ENCODE results near the gene STAG3.
"Not testable (repeated sequence)": the region's sequence is repeated elsewhere in the genome, so short reads cannot be mapped to it uniquely, and the experiment has no call there.

The STAG3 gene

DNA sequence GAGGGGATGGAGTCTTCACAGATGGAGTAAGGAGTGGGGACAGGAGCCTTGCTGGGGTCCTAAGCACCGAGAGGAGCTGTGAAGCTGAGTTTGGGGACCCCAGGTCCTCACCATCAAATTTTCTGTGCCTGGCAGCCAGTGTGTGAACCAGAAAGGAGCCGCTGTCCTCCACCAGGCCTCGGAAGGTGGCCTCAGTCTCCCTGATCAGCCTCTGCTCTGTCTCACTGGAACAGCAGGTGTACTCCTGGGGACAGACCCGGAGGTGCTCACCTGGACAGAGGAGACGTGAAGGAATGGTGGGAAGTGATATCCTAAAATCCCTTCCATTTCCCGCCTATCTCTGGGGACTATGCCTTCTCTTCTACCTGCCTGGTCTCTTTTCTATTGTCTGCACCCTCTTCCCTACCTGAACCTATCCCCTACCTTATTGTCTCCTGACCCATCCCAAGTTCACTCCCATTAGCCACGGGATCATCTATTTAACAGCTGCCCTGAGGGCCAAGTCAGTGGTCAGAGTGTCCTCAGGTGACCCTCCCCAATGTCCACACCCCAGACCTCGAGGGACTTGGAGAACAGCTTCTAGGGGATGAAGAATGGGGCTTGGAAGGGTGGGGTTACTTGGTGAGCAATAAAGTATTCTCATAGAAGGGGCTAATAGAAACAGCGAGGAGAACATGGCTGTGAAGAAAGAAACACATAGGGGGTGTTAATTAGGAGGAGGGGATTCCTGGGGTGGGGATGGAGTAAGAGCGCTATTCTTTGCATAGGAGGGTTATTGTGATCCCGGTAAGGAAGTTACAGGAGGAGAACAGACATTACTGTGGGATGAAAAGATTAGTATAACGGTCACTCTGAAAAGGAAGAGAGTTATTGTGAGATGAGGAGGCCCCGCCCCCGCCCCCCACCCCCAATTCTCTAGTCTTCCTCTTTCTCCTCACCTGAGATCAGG is 1.3 kb upstream of the STAG3 start:
- TF ChIP-seq CTCF (IDR thresholded peaks at IDR 0.05; ENCODE audit: low read depth, low read length, missing control alignments) = no peak
- in situ Hi-C loops (cut with HindIII; ENCODE audit: low sequenced_read_pairs) = no loop called here
- no peak for DNase-seq (ENCODE audit: low read depth)
- H3K4me3 ChIP-seq (ENCODE audit: low read depth, low read length) = peak overlapping the region; percentile 84

DNA sequence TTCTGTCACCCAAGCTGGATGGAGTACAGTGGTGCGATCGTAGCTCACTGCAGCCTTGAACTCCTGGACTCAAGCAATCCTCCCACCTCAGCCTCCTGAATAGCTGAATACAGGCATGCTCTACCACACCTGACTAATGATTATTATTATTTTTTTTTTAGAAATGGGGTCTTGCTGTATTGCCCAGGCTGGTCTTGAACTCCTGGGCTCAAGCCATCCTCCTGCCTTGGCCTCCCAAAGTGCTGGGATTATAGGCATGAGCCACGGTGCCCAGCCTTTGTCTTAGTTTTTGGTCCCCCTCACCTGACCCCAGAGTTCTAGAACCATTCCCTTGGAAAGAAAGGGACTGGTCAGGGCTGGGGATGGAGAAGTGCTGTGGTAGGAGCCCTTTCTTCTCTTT is 2.4 kb downstream of the STAG3 start:
- H3K4me3 ChIP-seq (ENCODE audit: low read depth, low read length); in situ Hi-C loops (cut with HindIII; ENCODE audit: low sequenced_read_pairs); DNase-seq (ENCODE audit: low read depth): not testable (repeated sequence)

- in situ Hi-C loops (cut with HindIII; ENCODE audit: low sequenced_read_pairs); DNase-seq (ENCODE audit: low read depth); H3K4me3 ChIP-seq (ENCODE audit: low read depth, low read length): not testable (repeated sequence)
Measured at GRCh38 chr7:100182616-100183015, 4.9 kb downstream of the STAG3 start.

- in situ Hi-C loops (cut with HindIII; ENCODE audit: low sequenced_read_pairs); H3K4me3 ChIP-seq (ENCODE audit: low read depth, low read length); DNase-seq (ENCODE audit: low read depth): not testable (repeated sequence)
Measured at GRCh38 chr7:100183090-100183489, 5.4 kb downstream of the STAG3 start.

GRCh38 chr7:100185726-100186125 is 8.0 kb downstream of the STAG3 start:
- no peak for DNase-seq (ENCODE audit: low read depth)
- in situ Hi-C loops (cut with HindIII; ENCODE audit: low sequenced_read_pairs) = no loop called here
- no peak overlapping the region for H3K4me3 ChIP-seq (ENCODE audit: low read depth, low read length)
- no peak for TF ChIP-seq CTCF (IDR thresholded peaks at IDR 0.05; ENCODE audit: low read depth, low read length, missing control alignments)

GRCh38 chr7:100189061-100189460 is 11.3 kb downstream of the STAG3 start:
- DNase-seq (ENCODE audit: low read depth) = no peak
- no peak overlapping the region for H3K4me3 ChIP-seq (ENCODE audit: low read depth, low read length)
- in situ Hi-C loops (cut with HindIII; ENCODE audit: low sequenced_read_pairs) = no loop called here
- peak; percentile 15 for TF ChIP-seq CTCF (IDR thresholded peaks at IDR 0.05; ENCODE audit: low read depth, low read length, missing control alignments)

DNA sequence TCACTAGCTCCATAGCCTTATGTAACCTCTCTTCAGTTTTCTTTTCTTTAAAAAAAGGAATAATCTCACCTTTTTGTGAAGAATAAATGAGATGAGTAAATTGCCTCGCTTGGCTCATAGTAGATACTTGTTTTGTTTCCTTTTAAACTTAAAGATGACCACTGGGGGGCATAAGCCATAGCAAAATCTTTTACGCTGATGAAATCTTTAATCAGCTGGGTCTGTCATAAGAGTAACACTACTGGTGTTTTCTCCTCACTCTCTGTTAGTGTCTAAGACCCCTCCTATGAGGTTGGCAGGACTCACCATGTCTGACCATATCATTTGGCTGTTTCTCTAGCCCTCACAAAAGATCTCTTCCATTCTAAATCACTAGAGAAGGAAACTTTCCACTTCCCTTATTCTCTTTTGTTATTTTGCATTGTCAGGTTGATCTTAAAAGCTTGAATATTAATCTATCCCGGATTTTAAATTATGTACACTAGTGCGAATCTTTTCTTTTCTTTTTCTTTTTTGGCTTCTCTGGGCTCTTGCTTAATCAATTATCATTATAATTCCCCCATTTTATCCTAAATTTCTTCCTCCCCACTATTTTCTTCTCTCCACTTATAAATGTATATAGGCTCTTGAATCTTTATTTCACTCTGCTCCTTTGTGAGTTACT is 12.5 kb downstream of the STAG3 start:
- peak; percentile 15 for DNase-seq (ENCODE audit: low read depth)
- in situ Hi-C loops (cut with HindIII; ENCODE audit: low sequenced_read_pairs) = no loop called here
- peak; percentile 34 for TF ChIP-seq CTCF (IDR thresholded peaks at IDR 0.05; ENCODE audit: low read depth, low read length, missing control alignments)
- H3K4me3 ChIP-seq (ENCODE audit: low read depth, low read length) = no peak overlapping the region

DNA sequence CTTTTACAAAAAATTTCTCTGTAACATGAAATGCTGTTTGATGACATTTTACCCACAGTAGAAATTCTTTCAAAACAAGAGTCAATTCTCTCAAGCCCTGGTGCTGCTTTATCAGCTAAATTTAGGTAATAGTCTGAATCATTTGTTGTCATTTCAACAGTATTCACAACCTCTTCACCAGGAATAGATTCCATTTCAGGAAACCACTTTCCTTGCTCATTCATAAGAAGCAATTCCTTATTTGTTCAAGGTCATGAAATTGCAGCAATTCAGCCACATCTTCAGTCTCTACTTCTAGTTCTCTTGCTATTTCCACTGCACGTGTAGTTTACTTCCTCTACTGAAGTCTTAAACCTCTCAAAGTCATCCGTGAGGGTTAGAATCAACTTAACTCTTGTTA is 14.1 kb downstream of the STAG3 start:
- no peak overlapping the region for H3K4me3 ChIP-seq (ENCODE audit: low read depth, low read length)
- TF ChIP-seq CTCF (IDR thresholded peaks at IDR 0.05; ENCODE audit: low read depth, low read length, missing control alignments) = no peak
- in situ Hi-C loops (cut with HindIII; ENCODE audit: low sequenced_read_pairs) = no loop called here
- no peak for DNase-seq (ENCODE audit: low read depth)

DNA sequence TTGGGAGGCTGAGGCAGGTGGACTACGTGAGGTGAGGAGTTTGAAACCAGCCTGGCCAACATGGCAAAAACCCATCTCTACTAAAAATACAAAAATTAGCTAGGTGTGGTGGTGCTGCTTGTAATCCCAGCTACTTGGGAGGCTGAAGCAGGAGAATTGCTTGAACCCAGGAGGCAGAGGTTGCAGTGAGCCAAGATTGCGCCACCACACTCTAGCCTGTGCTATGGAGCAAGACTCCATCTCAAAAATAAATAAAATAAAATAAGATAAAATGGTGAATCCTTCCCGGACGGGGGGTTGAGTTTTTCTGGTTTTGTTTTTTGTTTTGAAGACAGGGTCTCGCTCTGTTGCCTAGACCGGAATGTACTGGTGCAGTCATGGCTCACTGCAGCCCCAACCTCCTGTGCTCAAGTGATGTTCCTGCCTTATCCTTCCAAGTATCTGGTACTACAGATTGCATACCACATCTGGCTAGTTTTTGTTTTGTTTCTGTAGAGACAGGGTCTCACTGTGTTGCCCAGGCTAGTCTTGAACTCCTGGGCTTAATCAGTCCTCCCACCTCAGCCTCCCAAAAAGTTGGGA is 14.7 kb downstream of the STAG3 start:
- H3K4me3 ChIP-seq (ENCODE audit: low read depth, low read length); in situ Hi-C loops (cut with HindIII; ENCODE audit: low sequenced_read_pairs); DNase-seq (ENCODE audit: low read depth): not testable (repeated sequence)
